Ovary (tissue), 10 donors: Measurements from ENCODE around the gene ZCWPW1. TPM values are rescaled to one million over a fixed set of nuclear protein-coding genes. Genes with fewer than 3 reads are reported as not detected.

Source experiments
- DNase-seq, 5 donors: peaks; one replicate each; pipeline ENCODE4 v3.0.0-alpha.2; 2019 to 2020
- H3K27ac ChIP-seq, 2 donors: fragments of 200-600 bp; one replicate each; pipeline versions ENCODE4 v1.5.1 to v1.8.0; 2019 to 2022
- H3K27me3 ChIP-seq: fragments of 200-600 bp; one replicate; pipeline ENCODE4 v1.8.0; 2022
- H3K36me3 ChIP-seq: fragments of 200-600 bp; sonication (generic); one replicate; pipeline ENCODE4 v1.5.1; 2019
- H3K4me1 ChIP-seq: one replicate; pipeline ENCODE4 v1.8.1; 2013; ENCODE audit warnings: mild to moderate bottlenecking, moderate library complexity; ENCODE audit not compliant: insufficient read depth
- H3K4me3 ChIP-seq: fragments of 200-600 bp; sonication (generic); one replicate; pipeline ENCODE4 v1.5.1; 2017
- H3K9me3 ChIP-seq, 2 donors: fragments of 200-600 bp in 1 of 2; sonication (generic) in 1 of 2; one replicate each; pipeline versions ENCODE4 v1.5.1 to v1.8.1; 2013 to 2019; ENCODE audit warnings: mild to moderate bottlenecking in 1 of 2, moderate library complexity in 1 of 2
- CTCF ChIP-seq, 3 donors: fragments of 450-650 bp in 2 of 3; fragments of 200-600 bp in 1 of 3; IDR thresholded peaks; one replicate each; pipeline versions ENCODE4 v1.5.1 to v1.8.0; 2016 to 2022; ENCODE audit warnings: antibody characterized with exemption in 3 of 3, mild to moderate bottlenecking in 1 of 3
- EP300 ChIP-seq: sonication (generic); formaldehyde crosslinking; IDR thresholded peaks from one replicate; pipeline ENCODE4 v1.6.1; 2017; ENCODE audit warnings: antibody characterized with exemption
- POLR2A ChIP-seq: fragments of 450-650 bp; IDR thresholded peaks from one replicate; pipeline ENCODE4 v1.6.1; 2017; ENCODE audit warnings: antibody characterized with exemption, mild to moderate bottlenecking, moderate library complexity
- WGBS, 3 donors: extraction: QIAGEN DNeasy Blood & Tissue Kit in 1 of 3; methylation state at CpG; one replicate each; pipeline versions ENCODE4 v1.1.5 to v1.1.7; 2013 to 2017; 5-methylcytosine and 5-hydroxymethylcytosine counted together
- intact Hi-C, 4 donors: fragments of 100-400 bp; cut with DNase I; formaldehyde crosslinking; loops; one replicate each; pipeline versions ENCODE4 v1.11.0 to v1.15.1; 2022 to 2023
- long read RNA-seq, 3 donors: library from polyadenylated mRNA in 2 of 3; unstranded in 2 of 3; transcript quantifications; one replicate each; pipeline ENCODE4 v2.0.0 and lab custom pipeline, GENCODE V29; 2021 to 2026
- polyA plus RNA-seq, 2 donors: library from polyadenylated mRNA; stranded (reverse); fragments of 200-250 nt in 1 of 2; fragments of 350-450 nt in 1 of 2; fragmentation: Illumina TruSeq in 1 of 2; extraction: RNeasy Lipid Tissue Mini Kit (QIAGEN cat#74804) in 1 of 2; gene quantifications; one replicate each; pipeline ENCODE4 v1.2.3, GENCODE V29; 2013 to 2014
- total RNA-seq, 7 donors: library from RNA; depleted of rRNA in 2 of 7; stranded (reverse); fragments of >200 nt in 2 of 7; fragmentation: NEBNext Ultra II Directional in 3 of 7; extraction: Animal tissue kit (Norgen Biotek cat#: 25700) in 3 of 7; gene quantifications; one replicate each; pipeline versions ENCODE4 v1.1.0 to v1.2.4, GENCODE V29; 2016 to 2023
- donor health status: DM: no; HTN: no; CAD: no; lungs with moderate emphysema.
- donor health status: DM: no; HTN: no; CAD: no.
- donor health status: Bipolar disorder and iron deficiency.
- donor health status: DM: yes; HTN: yes; CAD: no.
- donor health status: DM: no; HTN: no; CAD: no.
- donor health status: DM: yes; HTN: yes; CAD: no.

The ZCWPW1 gene
- total RNA-seq (1 to 10 TPM; 2.6 to 6.5 (median 5.0) TPM), polyA plus RNA-seq (1 to 10 TPM; 8.2 to 9.3 TPM)
- long read RNA-seq, donor 1, partial matches to known transcripts = 1 of 9 reads
- long read RNA-seq, donor 1, other reads (novel, unspliced or antisense) = 6 of 9 reads
- long read RNA-seq, donor 2, partial matches to known transcripts = 233 of 254 reads
- long read RNA-seq, donor 2, other reads (novel, unspliced or antisense) = 18 of 254 reads
- long read RNA-seq, donor 3, partial matches to known transcripts = 0 of 14 reads
- long read RNA-seq, donor 3, other reads (novel, unspliced or antisense) = 9 of 14 reads

- H3K9me3 ChIP-seq = no peaks in the 10 kb centered on the region
- H3K36me3 ChIP-seq = no peaks in the 10 kb centered on the region
- H3K4me1 ChIP-seq = peaks cover 12% of the 10 kb centered on the region
- intact Hi-C loops = loop anchor here in 1 of 4 donors (5.0 kb wide), 1 partner anchor 276 kb away; no protein-coding TSS in a partner anchor
- 0 to 1% (median 0%) methylated on average over 66 of the region's 66 CpGs for WGBS, 3 donors
- no peaks in the 10 kb centered on the region for H3K27me3 ChIP-seq
- peak within 1 kb of the TSS; percentile 98 to 99 for H3K27ac ChIP-seq
- peak; percentile 100 for TF ChIP-seq POLR2A
- TF ChIP-seq CTCF (IDR thresholded peaks at IDR 0.05) = peak in 1 of 3 donors; percentile 17
- peak; percentile 28 for TF ChIP-seq EP300
- peak within 1 kb of the TSS; percentile 70 for H3K4me3 ChIP-seq
- peak; percentile 96 to 98 (median 97) for DNase-seq
Observed at GRCh38 chr7:100428199-100428966, at the start of gene ZCWPW1. Gene ZCWPW1, minus strand, starts transcription at chr7:100428703. Its CDS starts 8,054 bp downstream, at chr7:100420649.

- Histone ChIP-seq H3K27ac (peak overlapping the region; percentile 61 to 76), H3K27me3 (no peaks in the 10 kb centered on the region), H3K4me1 (peaks cover 10% of the 10 kb centered on the region), H3K9me3 (no peaks in the 10 kb centered on the region), H3K36me3 (no peaks in the 10 kb centered on the region), H3K4me3 (peak overlapping the region; percentile 98)
- 0 to 3% (median 1%) methylated on average over 8 to 16 of the region's 16 CpGs for WGBS, 3 donors
- TF ChIP-seq POLR2A (no peak), EP300 (no peak), CTCF (IDR thresholded peaks at IDR 0.05) (no peak)
- peak in 3 of 5 donors; percentile 53 to 61 (median 54) for DNase-seq
- intact Hi-C loops = loop anchor here in 3 of 4 donors (5.0 to 10.0 kb wide), 4 partner anchors 79 to 607 kb away; partner anchors contain the start of genes TRIP6 (in 2 of the 3), SLC12A9 (in 1 of the 3) and TRIM56 (in 1 of the 3)
Observed at GRCh38 chr7:100477871-100478267, 49.4 kb upstream of the ZCWPW1 start.

GRCh38 chr7:100476903-100477870 is 48.7 kb upstream of the ZCWPW1 start:
- H3K4me1 ChIP-seq = peaks cover 10% of the 10 kb centered on the region
- TF ChIP-seq EP300 = no peak
- no peak for TF ChIP-seq CTCF (IDR thresholded peaks at IDR 0.05)
- H3K4me3 ChIP-seq = peak overlapping the region; percentile 98
- peak overlapping the region; percentile 61 to 76 for H3K27ac ChIP-seq
- intact Hi-C loops = loop anchor here in 3 of 4 donors (5.0 to 10.0 kb wide), 4 partner anchors 80 to 608 kb away; partner anchors contain the start of genes TRIP6 (in 2 of the 3), SLC12A9 (in 1 of the 3) and TRIM56 (in 1 of the 3)
- 7 to 8% (median 8%) methylated on average over 22 to 30 of the region's 30 CpGs for WGBS, 3 donors
- H3K27me3 ChIP-seq = no peaks in the 10 kb centered on the region
- no peaks in the 10 kb centered on the region for H3K36me3 ChIP-seq
- peak in 4 of 5 donors; percentile 45 to 62 (median 58) for DNase-seq
- H3K9me3 ChIP-seq = no peaks in the 10 kb centered on the region
